ENCODE measurements around the gene XPR1. TPM values are rescaled to one million over a fixed set of nuclear protein-coding genes. Genes with fewer than 3 reads are reported as not detected.
A peak's percentile ranks its signal among the peaks of the same experiment; 100 is the strongest.

XPR1 gene
- total and polyA plus RNA-seq, 10 of the 15 experiments (the other 5 are each of a cell fraction or from before 2014, with no cell fraction given) = 1.1 to 33.9 (median 11.3) TPM

DNA sequence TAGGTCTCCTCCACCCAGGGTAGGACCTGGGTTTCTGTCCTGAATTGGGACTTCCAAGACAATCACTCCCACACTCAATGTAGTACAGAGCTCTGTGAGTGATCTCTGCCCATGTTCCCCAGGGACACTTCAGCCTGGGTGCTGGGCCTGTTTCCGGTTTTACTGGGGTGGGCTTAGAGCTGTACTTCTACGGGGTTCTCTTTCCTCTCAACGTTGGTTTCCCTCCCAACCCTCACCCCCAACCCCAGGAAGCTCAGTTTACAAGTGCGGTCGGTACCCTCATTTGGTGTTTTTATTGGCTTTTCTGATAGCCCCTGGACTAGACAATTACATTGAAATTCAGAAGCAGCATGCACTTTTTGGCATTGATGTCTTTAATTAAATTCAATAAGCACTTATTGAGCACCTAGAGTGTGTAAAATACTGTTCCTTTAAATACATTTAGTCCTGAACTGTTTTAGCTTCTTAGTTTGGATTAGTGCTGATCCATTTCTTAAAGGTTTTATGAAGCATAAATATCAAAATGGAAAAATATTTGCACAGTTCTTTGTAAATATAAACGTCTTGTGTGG lies 542 bp upstream of the XPR1 start:
- CTCF ChIA-PET = interaction anchor here (0.7 to 3.5 kb wide), 18 partner anchors 9 to 510 kb away, joined by 3 to 37 read pairs (median 3); no protein-coding TSS in a partner anchor
- H3K4me3 ChIP-seq = no peak overlapping the region
- SMC1A ChIA-PET (ENCODE audit: uncharacterized antibody, unreplicated experiment) = interaction anchor here (0.7 to 4.1 kb wide), 17 partner anchors 9 to 510 kb away, joined by 3 to 34 read pairs (median 3); no protein-coding TSS in a partner anchor
- peak; percentile 22; the same call in 1 of the 2 replicates for TF ChIP-seq NBN (IDR thresholded peaks at IDR 0.05)
- TF ChIP-seq MTA3 (IDR thresholded peaks at IDR 0.05; ENCODE audit: borderline replicate concordance, low read length) = no peak
- TF ChIP-seq FOXK2 (IDR thresholded peaks at IDR 0.05) = no peak
- TF ChIP-seq MEF2B (IDR thresholded peaks at IDR 0.05; ENCODE audit: partially characterized antibody, poor library complexity, severe bottlenecking) = peak; percentile 93
- TF ChIP-seq, protein P1, sequence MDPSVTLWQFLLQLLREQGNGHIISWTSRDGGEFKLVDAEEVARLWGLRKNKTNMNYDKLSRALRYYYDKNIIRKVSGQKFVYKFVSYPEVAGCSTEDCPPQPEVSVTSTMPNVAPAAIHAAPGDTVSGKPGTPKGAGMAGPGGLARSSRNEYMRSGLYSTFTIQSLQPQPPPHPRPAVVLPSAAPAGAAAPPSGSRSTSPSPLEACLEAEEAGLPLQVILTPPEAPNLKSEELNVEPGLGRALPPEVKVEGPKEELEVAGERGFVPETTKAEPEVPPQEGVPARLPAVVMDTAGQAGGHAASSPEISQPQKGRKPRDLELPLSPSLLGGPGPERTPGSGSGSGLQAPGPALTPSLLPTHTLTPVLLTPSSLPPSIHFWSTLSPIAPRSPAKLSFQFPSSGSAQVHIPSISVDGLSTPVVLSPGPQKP (IDR thresholded peaks at IDR 0.05; ENCODE audit: low read depth, low read length) = 0 out of 2 replicates have a peak, but pooled peaks have one; percentile 4
- TF ChIP-seq, protein P2, sequence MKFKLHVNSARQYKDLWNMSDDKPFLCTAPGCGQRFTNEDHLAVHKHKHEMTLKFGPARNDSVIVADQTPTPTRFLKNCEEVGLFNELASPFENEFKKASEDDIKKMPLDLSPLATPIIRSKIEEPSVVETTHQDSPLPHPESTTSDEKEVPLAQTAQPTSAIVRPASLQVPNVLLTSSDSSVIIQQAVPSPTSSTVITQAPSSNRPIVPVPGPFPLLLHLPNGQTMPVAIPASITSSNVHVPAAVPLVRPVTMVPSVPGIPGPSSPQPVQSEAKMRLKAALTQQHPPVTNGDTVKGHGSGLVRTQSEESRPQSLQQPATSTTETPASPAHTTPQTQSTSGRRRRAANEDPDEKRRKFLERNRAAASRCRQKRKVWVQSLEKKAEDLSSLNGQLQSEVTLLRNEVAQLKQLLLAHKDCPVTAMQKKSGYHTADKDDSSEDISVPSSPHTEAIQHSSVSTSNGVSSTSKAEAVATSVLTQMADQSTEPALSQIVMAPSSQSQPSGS (IDR thresholded peaks at IDR 0.05; ENCODE audit: low read length) = 0 out of 2 replicates have a peak, but pooled peaks have one; percentile 14
- 0 out of 2 replicates have a peak, but pooled peaks have one; percentile 12 for TF ChIP-seq BMI1 (IDR thresholded peaks at IDR 0.05; ENCODE audit: borderline replicate concordance)
- TF ChIP-seq IKZF2 (IDR thresholded peaks at IDR 0.05) = peak in 1 of 2 experiments; percentile 8; a peak in 1 of 4 replicates
- TF ChIP-seq DPF2 (IDR thresholded peaks at IDR 0.05) = peak; percentile 67; the same call in 1 of the 2 replicates
- no peak for TF ChIP-seq SMARCA5 (IDR thresholded peaks at IDR 0.05)
- peak overlapping the region; percentile 70 for H2AFZ ChIP-seq (ENCODE audit: control insufficient read depth, low read depth, low read length)
- H3K4me2 ChIP-seq (ENCODE audit: control insufficient read depth, insufficient read depth) = peak overlapping the region; percentile 15; the same call in 1 of the 2 replicates
- POLR2A ChIA-PET = interaction anchor here (0.6 to 1.7 kb wide), 10 partner anchors 10 to 403 kb away, joined by 3 to 6 read pairs (median 4); partner anchors contain the start of gene MR1
- intact Hi-C loops (cut with micrococcal nuclease; ENCODE audit: unreplicated experiment) (loop anchor here (5.0 to 10.0 kb wide), 3 partner anchors 146 to 514 kb away; no protein-coding TSS in a partner anchor), in situ Hi-C loops (cut with MboI) (loop anchor here (25.0 kb wide), 1 partner anchor 531 kb away; no protein-coding TSS in a partner anchor)
- no peaks in the 10 kb centered on the region for H3K9me3 ChIP-seq (replicated peaks; ENCODE audit: control insufficient read depth, insufficient read depth, low read length)
- H4K20me1 ChIP-seq (ENCODE audit: control insufficient read depth, insufficient read depth) = no peaks in the 10 kb centered on the region
- H3K27me3 ChIP-seq (replicated peaks in 1 of 2; ENCODE audit: control insufficient read depth in 2 of 2, insufficient read depth in 2 of 2, low read length in 1 of 2) = no peaks in the 10 kb centered on the region
- BruUV-seq (replicated peaks) = no TSS peak
- WGBS (ENCODE audit: insufficient coverage, insufficient replicate concordance, low lambda C conversion rate, missing lambda C conversion rate) = 41% methylated on average over 6 of the region's 6 CpGs
- H3K9ac ChIP-seq (ENCODE audit: control insufficient read depth, insufficient read depth, low read length) = no peak overlapping the region; the same call in 1 of the 2 replicates
- peaks cover 9% of the 10 kb centered on the region for H3K79me2 ChIP-seq (ENCODE audit: control insufficient read depth, insufficient read depth, low read length)
- DNase-seq (ENCODE audit: low read depth, low spot score) (peak; percentile 19), ATAC-seq (peak; percentile 24), FAIRE-seq (no peak)
- H3K4me1 ChIP-seq (ENCODE audit: control insufficient read depth, insufficient read depth, low read length) = peaks cover 8% of the 10 kb centered on the region
- RAD21 ChIA-PET (ENCODE audit: unreplicated experiment) = interaction anchor here (1.0 to 3.3 kb wide), 11 partner anchors 9 to 1639 kb away, joined by 3 to 14 read pairs (median 4); no protein-coding TSS in a partner anchor
- no peaks in the 10 kb centered on the region for H3K36me3 ChIP-seq (ENCODE audit: control insufficient read depth in 2 of 2, insufficient read depth in 2 of 2, low read length in 1 of 2)
- H3K27ac ChIP-seq (ENCODE audit: control insufficient read depth, insufficient read depth) = no peak overlapping the region
